HepG2 (cell line): ENCODE results near the gene CIBAR2. TPM values are rescaled to one million over a fixed set of nuclear protein-coding genes. Genes with fewer than 3 reads are reported as not detected.

ENCODE experiments used
- DMAP1 ChIP-seq: IDR thresholded peaks from 2 replicates; pipeline ENCODE4 v1.6.1; 2016
- HHEX ChIP-seq: IDR thresholded peaks from 2 replicates; pipeline ENCODE4 v1.6.1; 2016; ENCODE audit warnings: control low read depth
- IKZF5 ChIP-seq: IDR thresholded peaks from 2 replicates; pipeline ENCODE4 v1.6.1; 2018; ENCODE audit warnings: missing genetic modification reagents, mild to moderate bottlenecking, missing compliant biosample characterization
- KMT2B ChIP-seq: IDR thresholded peaks from 2 replicates; pipeline ENCODE4 v1.6.1; 2016; ENCODE audit warnings: missing genetic modification reagents, missing compliant biosample characterization
- NBN ChIP-seq: fragments of 450-650 bp; conservative IDR thresholded peaks from 2 replicates; pipeline ENCODE4 v1.6.1; 2017
- SMARCC2 ChIP-seq: fragments of 450-650 bp; IDR thresholded peaks from 2 replicates; pipeline ENCODE4 v1.6.1; 2017; ENCODE audit warnings: antibody characterized with exemption, mild to moderate bottlenecking
- ZFP1 ChIP-seq: IDR thresholded peaks from 2 replicates; pipeline ENCODE4 v1.6.1; 2016
- ZFP82 ChIP-seq: sonication (generic); formaldehyde crosslinking; IDR thresholded peaks from 2 replicates; pipeline ENCODE4 v1.5.1; 2020; ENCODE audit warnings: mild to moderate bottlenecking, missing genetic modification reagents, borderline replicate concordance
- ZFY ChIP-seq: sonication (generic); formaldehyde crosslinking; IDR thresholded peaks from 2 replicates; pipeline ENCODE4 v1.4.0; 2020; ENCODE audit warnings: missing genetic modification reagents
- ZKSCAN5 ChIP-seq: sonication (generic); formaldehyde crosslinking; IDR thresholded peaks from 2 replicates; pipeline ENCODE4 v1.5.1; 2020; ENCODE audit warnings: mild to moderate bottlenecking, missing genetic modification reagents
- ZNF142 ChIP-seq: sonication (generic); formaldehyde crosslinking; IDR thresholded peaks from 2 replicates; pipeline ENCODE4 v1.4.0; 2020; ENCODE audit warnings: missing genetic modification reagents
- ZNF335 ChIP-seq: sonication (generic); formaldehyde crosslinking; IDR thresholded peaks from 2 replicates; pipeline ENCODE4 v1.4.0; 2020; ENCODE audit warnings: missing genetic modification reagents
- ZNF597 ChIP-seq: sonication (generic); formaldehyde crosslinking; IDR thresholded peaks from 2 replicates; pipeline ENCODE4 v1.5.0; 2020; ENCODE audit warnings: missing genetic modification reagents
- ZNF768 ChIP-seq: sonication (generic); formaldehyde crosslinking; IDR thresholded peaks from 2 replicates; pipeline ENCODE4 v1.4.0; 2020; ENCODE audit warnings: missing genetic modification reagents
- ZNF772 ChIP-seq: sonication (generic); formaldehyde crosslinking; IDR thresholded peaks from 2 replicates; pipeline ENCODE4 v1.5.0; 2020; ENCODE audit warnings: mild to moderate bottlenecking, missing genetic modification reagents
- ZNF782 ChIP-seq: sonication (generic); formaldehyde crosslinking; IDR thresholded peaks from 2 replicates; pipeline ENCODE4 v1.4.0; 2020; ENCODE audit warnings: missing genetic modification reagents, mild to moderate bottlenecking, borderline replicate concordance
- polyA plus RNA-seq, 8 experiments: library from polyadenylated mRNA; depleted of rRNA in 3 of 8; stranded (reverse) in 7 of 8; unstranded in 1 of 8; fragments of >200 nt; fragmentation: Illumina TruSeq in 4 of 8; extraction: Trizol in 4 of 8; gene quantifications; 2 replicates each; pipeline versions ENCODE4 v1.2.1 to v1.2.3, GENCODE V29; 2011 to 2016; ENCODE audit warnings: low read depth in 4 of 8, missing spikeins in 1 of 8, mixed read lengths in 1 of 8; ENCODE audit not compliant: insufficient read depth in 1 of 8
- total RNA-seq, 5 experiments: library from RNA; depleted of rRNA; stranded (reverse); fragments of >200 nt; fragmentation: Illumina TruSeq; extraction: Trizol; gene quantifications; 2 replicates each; pipeline ENCODE4 v1.2.3, GENCODE V29; 2016; ENCODE audit warnings: low read depth in 1 of 5
- TF ChIP-seq, protein P1 (sequence below): sonication (generic); formaldehyde crosslinking; IDR thresholded peaks from 2 replicates; pipeline ENCODE4 v1.4.0; 2020; ENCODE audit warnings: missing genetic modification reagents

CIBAR2 gene
- total and polyA plus RNA-seq, 2 of the 13 experiments (the other 11 are each of a cell fraction or from before 2014, with no cell fraction given) = not detected

DNA sequence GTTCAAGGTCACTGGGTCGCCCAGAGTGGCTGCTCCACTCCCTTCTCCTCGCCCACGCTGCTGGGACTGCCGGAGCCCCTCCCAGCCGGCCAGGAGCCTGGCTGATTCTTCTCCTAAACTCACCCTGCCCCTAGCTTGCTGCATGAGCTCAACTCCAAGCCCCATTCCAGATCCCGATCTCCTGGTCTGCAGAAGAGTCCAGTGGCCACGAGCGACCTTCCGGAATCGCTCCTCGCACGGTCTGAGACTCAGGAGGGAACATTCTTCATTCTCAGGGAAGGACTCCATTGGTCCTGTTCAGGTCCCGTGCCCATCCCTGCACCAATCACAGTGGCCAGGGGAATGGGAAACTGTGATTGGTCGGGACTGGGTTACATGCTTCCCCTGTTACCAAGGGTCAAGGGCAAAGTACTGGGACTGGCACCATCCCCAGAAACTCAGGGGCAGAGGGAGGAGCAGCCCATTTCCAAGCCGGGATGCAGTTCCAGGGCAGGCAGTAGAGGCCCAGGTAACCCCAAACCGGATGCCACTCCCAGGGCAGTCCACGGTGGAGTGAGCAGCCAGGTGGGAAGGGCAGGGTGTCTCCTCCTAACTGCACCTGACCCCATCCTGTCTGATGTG is 24.5 kb upstream of the CIBAR2 start (continued):
- TF ChIP-seq ZFP1 (CRISPR knock-in tag) (no peak; the same call in 1 of the 2 replicates), ZFP82 (CRISPR knock-in tag) (peak; percentile 96), HHEX (CRISPR knock-in tag) (no peak), ZNF772 (CRISPR knock-in tag) (peak; percentile 68), NBN (no peak), DMAP1 (CRISPR knock-in tag) (peak; percentile 18; the same call in 1 of the 2 replicates), IKZF5 (CRISPR knock-in tag) (peak; percentile 75), ZNF335 (CRISPR knock-in tag) (no peak; the same call in 1 of the 2 replicates), ZNF597 (CRISPR knock-in tag) (no peak), KMT2B (peak; percentile 79), ZFY (CRISPR knock-in tag) (peak; percentile 78; the same call in 1 of the 2 replicates), ZNF142 (CRISPR knock-in tag) (peak; percentile 92; the same call in 1 of the 2 replicates), ZNF768 (0 out of 2 replicates have a peak, but pooled peaks have one; percentile 10), ZNF782 (no peak; the same call in 1 of the 2 replicates), SMARCC2 (no peak), ZKSCAN5 (0 out of 2 replicates have a peak, but pooled peaks have one; percentile 75)
- TF ChIP-seq, protein P1, sequence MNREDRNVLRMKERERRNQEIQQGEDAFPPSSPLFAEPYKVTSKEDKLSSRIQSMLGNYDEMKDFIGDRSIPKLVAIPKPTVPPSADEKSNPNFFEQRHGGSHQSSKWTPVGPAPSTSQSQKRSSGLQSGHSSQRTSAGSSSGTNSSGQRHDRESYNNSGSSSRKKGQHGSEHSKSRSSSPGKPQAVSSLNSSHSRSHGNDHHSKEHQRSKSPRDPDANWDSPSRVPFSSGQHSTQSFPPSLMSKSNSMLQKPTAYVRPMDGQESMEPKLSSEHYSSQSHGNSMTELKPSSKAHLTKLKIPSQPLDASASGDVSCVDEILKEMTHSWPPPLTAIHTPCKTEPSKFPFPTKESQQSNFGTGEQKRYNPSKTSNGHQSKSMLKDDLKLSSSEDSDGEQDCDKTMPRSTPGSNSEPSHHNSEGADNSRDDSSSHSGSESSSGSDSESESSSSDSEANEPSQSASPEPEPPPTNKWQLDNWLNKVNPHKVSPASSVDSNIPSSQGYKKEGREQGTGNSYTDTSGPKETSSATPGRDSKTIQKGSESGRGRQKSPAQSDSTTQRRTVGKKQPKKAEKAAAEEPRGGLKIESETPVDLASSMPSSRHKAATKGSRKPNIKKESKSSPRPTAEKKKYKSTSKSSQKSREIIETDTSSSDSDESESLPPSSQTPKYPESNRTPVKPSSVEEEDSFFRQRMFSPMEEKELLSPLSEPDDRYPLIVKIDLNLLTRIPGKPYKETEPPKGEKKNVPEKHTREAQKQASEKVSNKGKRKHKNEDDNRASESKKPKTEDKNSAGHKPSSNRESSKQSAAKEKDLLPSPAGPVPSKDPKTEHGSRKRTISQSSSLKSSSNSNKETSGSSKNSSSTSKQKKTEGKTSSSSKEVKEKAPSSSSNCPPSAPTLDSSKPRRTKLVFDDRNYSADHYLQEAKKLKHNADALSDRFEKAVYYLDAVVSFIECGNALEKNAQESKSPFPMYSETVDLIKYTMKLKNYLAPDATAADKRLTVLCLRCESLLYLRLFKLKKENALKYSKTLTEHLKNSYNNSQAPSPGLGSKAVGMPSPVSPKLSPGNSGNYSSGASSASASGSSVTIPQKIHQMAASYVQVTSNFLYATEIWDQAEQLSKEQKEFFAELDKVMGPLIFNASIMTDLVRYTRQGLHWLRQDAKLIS (CRISPR knock-in tag) = no peak
